ENCODE data around the gene COL4A3. TPM values are rescaled to one million over a fixed set of nuclear protein-coding genes. Genes with fewer than 3 reads are reported as not detected.

COL4A3 gene
- total RNA-seq, 1 donor from 2014 or later: 33.6 TPM

GRCh38 chr2:227312579-227312978 is 148.2 kb downstream of the COL4A3 start:
- no peaks in the 10 kb centered on the region for H3K9me3 ChIP-seq
- no peak overlapping the region for H3K27ac ChIP-seq
- TF ChIP-seq, protein P1, sequence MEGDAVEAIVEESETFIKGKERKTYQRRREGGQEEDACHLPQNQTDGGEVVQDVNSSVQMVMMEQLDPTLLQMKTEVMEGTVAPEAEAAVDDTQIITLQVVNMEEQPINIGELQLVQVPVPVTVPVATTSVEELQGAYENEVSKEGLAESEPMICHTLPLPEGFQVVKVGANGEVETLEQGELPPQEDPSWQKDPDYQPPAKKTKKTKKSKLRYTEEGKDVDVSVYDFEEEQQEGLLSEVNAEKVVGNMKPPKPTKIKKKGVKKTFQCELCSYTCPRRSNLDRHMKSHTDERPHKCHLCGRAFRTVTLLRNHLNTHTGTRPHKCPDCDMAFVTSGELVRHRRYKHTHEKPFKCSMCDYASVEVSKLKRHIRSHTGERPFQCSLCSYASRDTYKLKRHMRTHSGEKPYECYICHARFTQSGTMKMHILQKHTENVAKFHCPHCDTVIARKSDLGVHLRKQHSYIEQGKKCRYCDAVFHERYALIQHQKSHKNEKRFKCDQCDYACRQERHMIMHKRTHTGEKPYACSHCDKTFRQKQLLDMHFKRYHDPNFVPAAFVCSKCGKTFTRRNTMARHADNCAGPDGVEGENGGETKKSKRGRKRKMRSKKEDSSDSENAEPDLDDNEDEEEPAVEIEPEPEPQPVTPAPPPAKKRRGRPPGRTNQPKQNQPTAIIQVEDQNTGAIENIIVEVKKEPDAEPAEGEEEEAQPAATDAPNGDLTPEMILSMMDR (IDR thresholded peaks at IDR 0.05): no peak
- intact Hi-C loops (cut with DNase I): no loop called here
- H3K27me3 ChIP-seq (ENCODE audit: low read depth): no peaks in the 10 kb centered on the region
- H3K36me3 ChIP-seq: no peaks in the 10 kb centered on the region
- DNase-seq (no peak), ATAC-seq (no peak)
- H3K4me1 ChIP-seq: no peaks in the 10 kb centered on the region
- H3K4me3 ChIP-seq: no peak overlapping the region

DNA sequence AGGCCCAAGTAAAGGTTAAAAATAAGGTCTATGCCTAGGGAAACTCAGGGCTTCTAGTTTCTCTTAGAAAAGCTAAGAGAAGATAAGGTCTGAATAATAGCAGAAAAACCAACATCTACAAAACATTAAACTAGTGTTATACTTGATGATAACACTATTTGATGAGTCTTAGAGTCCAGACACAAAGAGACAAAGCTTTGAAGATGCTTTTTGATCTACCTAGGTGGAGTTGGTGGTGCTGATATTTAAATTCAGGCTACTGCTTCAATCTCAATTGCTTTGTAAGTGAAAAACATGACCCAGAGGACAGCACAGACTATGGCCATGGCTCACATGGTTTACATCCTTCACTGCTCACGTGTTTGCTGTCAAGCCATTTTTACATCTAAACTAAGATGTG is 148.9 kb downstream of the COL4A3 start:
- ATAC-seq (no peak), DNase-seq (no peak)
- intact Hi-C loops (cut with DNase I): no loop called here
- no peak overlapping the region for H3K27ac ChIP-seq
- TF ChIP-seq, protein P1 (IDR thresholded peaks at IDR 0.05): no peak
- H3K9me3 ChIP-seq: no peaks in the 10 kb centered on the region
- H3K27me3 ChIP-seq (ENCODE audit: low read depth): no peaks in the 10 kb centered on the region
- no peak overlapping the region for H3K4me3 ChIP-seq
- H3K4me1 ChIP-seq: no peaks in the 10 kb centered on the region
- no peaks in the 10 kb centered on the region for H3K36me3 ChIP-seq

DNA sequence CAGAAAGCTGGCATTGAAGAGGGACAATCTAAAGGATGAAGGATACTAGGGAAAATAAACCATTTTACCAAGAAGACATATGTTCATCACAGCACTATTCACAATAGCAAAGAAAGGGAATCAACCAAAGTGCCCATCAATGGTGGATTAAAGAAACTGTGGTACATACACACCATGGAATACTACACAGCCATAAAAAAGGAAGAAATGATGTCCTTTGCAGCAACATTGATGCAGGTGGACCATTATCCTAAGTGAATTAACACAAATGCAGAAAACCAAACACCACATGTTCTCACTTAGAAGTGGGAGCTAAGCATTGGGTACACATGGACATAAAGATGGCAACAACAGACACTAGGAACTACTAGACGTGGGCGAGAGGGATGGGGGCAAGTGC is 153.4 kb downstream of the COL4A3 start:
- Histone ChIP-seq H3K4me3 (no peak overlapping the region), H3K27ac (no peak overlapping the region), H3K36me3 (no peaks in the 10 kb centered on the region), H3K9me3 (no peaks in the 10 kb centered on the region), H3K27me3 (ENCODE audit: low read depth) (no peaks in the 10 kb centered on the region), H3K4me1 (no peaks in the 10 kb centered on the region)
- ATAC-seq (no peak), DNase-seq (no peak)
- intact Hi-C loops (cut with DNase I): no loop called here
- TF ChIP-seq, protein P1 (IDR thresholded peaks at IDR 0.05): no peak

DNA sequence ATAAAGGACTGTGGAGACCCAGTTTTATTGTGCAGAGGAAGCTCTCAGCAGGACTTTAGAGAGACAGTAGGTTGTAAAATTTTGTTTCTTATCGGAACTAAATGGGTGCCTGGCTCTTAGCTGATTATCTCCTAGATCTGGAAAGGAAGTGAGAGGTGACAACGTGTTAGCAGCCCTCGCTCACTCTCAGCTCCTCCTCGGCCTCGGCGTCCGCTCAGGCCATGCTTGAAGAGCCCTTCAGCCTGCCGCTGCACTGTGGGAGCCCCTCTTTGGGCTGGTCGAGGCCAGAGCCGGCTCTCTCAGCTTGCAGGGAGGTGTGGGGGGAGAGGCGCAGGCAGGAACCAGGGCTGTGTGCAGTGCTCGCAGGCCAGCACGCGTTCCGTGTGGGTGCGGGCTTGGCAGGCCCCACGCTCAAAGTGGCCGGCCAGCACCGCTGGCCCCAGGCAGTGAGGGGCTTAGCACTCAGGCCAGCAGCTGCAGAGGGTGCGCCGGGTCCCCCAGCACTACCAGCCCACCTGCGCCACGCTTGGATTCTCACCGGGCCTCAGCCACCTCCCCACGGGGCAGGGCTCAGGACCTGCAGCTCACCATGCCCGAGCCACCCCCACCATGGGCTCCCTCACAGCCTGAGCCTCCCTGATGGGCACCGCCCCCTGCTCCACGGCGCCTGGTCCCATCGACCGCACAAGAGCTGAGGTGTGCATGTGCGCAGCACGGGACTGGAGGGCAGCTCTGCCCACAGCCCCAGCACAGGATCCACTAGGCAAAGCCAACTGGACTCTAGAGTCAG is 156.1 kb downstream of the COL4A3 start:
- H3K36me3 ChIP-seq: no peaks in the 10 kb centered on the region
- H3K9me3 ChIP-seq: no peaks in the 10 kb centered on the region
- H3K27ac ChIP-seq: no peak overlapping the region
- TF ChIP-seq, protein P1 (IDR thresholded peaks at IDR 0.05): no peak
- intact Hi-C loops (cut with DNase I): no loop called here
- H3K4me3 ChIP-seq: no peak overlapping the region
- no peak for ATAC-seq
- peaks cover 8% of the 10 kb centered on the region for H3K4me1 ChIP-seq
- no peaks in the 10 kb centered on the region for H3K27me3 ChIP-seq (ENCODE audit: low read depth)
- no peak for DNase-seq

DNA sequence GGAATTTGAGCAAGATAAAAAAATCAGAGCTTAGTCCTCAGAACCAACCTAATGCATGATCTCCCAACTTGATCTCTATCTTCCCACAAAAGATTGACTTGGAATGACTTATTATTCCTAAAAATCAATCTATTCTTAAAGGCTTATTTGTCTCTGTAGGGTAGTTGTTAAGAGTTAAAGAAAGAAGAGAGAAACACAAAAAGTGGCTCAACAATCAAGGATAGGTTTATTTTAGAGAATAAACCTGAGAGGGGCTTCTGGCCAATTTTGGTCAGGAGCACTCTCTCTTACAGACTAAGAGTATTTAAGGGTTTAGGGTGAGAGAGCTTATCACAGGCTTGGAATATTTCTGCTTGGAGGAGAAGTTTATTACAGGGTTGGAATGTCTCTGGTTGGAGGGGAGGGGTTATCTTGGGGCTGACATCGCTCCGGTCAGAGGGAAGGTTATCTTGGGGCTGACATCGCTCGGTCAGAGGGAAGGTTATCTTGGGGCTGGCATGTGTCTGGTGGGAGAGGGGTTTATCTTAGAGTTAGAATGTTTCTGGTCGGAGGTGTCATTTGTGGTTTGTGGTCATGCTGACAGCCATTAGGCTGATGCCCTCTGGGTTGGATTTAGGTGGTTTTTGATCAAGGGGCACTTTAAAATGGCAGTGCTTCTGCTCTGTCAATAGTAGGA is 158.2 kb downstream of the COL4A3 start:
- DNase-seq (no peak), ATAC-seq (no peak)
- H3K9me3 ChIP-seq: no peaks in the 10 kb centered on the region
- intact Hi-C loops (cut with DNase I): no loop called here
- no peaks in the 10 kb centered on the region for H3K27me3 ChIP-seq (ENCODE audit: low read depth)
- no peak overlapping the region for H3K27ac ChIP-seq
- H3K4me1 ChIP-seq: peaks cover 26% of the 10 kb centered on the region
- TF ChIP-seq, protein P1 (IDR thresholded peaks at IDR 0.05): no peak
- no peak overlapping the region for H3K4me3 ChIP-seq
- no peaks in the 10 kb centered on the region for H3K36me3 ChIP-seq

Measured in lower lobe of right lung (tissue), 2 donors.